ENCODE measurements around the gene ST3GAL4. TPM values are rescaled to one million over a fixed set of nuclear protein-coding genes. Genes with fewer than 3 reads are reported as not detected.

ST3GAL4 gene
- total and polyA plus RNA-seq, 4 donors = 23.6 to 38.3 (median 31.7) TPM

DNA sequence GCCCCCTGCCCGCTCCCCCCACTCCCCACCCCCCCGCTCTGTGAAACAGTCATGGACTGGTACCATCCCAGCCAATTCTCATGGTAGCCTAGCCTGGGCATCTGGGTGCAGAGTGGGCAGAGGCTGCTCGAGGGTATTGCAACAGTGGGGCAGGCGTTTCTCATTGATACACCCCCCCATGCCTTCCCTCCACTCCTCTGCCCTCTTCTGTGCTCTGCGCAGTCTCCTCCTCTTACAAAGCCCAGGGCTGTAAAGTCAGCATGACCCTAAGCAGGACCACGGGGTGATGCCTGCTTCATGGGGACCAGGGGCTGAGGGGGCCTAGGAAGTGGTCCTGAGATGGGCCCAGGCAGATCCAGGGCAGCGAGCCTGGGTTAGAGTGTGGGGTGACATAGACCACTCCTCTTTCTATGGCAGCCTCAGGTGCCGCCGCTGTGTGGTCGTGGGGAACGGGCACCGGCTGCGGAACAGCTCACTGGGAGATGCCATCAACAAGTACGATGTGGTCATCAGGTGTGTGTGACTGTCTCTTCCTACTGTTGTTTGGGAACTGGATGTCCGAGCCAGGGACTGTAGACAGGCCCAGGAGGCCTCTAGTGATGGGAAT lies 52.3 kb downstream of the ST3GAL4 start:
- DNase-seq = no peak

DNA sequence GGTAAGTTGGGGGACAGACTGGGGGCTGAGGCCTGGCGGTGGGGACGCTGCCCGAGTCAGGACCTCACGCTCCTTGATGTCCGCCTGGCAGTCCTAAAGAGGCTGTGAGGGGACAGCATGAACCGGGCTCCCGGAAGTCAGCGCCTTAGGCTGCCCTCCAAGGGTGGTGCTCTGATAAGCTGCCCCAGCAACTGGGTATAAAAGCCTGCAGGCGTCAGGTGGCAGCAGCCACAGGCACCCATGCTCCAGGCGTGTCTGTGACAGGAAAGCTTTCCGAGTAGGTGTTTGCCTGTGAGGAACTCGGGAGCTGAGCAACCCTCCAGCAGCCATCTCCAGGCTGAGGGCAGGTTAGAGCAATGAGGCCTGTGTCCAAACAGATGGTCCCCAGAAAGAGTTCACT lies 53.0 kb downstream of the ST3GAL4 start:
- Histone ChIP-seq H3K4me3 (no peak overlapping the region), H3K9me3 (ENCODE audit: control insufficient read depth in 4 of 4, insufficient read depth in 3 of 4, low read length in 3 of 4) (no peaks in the 10 kb centered on the region), H3K36me3 (ENCODE audit: control insufficient read depth in 4 of 4, insufficient read depth in 4 of 4, low read length in 4 of 4) (peaks cover 0 to 23% (median 20%) of the 10 kb centered on the region in 4 donors), H3K27me3 (ENCODE audit: control insufficient read depth in 3 of 3, insufficient read depth in 3 of 3, low read length in 2 of 3) (no peaks in the 10 kb centered on the region), H3K27ac (ENCODE audit: low read depth in 1 of 2, low read length in 1 of 2) (no peak overlapping the region), H3K9ac (ENCODE audit: insufficient read depth in 1 of 2, low read length in 2 of 2) (no peak overlapping the region), H3K4me1 (ENCODE audit: control insufficient read depth in 5 of 5, insufficient read depth in 5 of 5, low read length in 5 of 5) (peaks cover 0 to 8% (median 5%) of the 10 kb centered on the region in 5 donors)
- TF ChIP-seq, protein P1, sequence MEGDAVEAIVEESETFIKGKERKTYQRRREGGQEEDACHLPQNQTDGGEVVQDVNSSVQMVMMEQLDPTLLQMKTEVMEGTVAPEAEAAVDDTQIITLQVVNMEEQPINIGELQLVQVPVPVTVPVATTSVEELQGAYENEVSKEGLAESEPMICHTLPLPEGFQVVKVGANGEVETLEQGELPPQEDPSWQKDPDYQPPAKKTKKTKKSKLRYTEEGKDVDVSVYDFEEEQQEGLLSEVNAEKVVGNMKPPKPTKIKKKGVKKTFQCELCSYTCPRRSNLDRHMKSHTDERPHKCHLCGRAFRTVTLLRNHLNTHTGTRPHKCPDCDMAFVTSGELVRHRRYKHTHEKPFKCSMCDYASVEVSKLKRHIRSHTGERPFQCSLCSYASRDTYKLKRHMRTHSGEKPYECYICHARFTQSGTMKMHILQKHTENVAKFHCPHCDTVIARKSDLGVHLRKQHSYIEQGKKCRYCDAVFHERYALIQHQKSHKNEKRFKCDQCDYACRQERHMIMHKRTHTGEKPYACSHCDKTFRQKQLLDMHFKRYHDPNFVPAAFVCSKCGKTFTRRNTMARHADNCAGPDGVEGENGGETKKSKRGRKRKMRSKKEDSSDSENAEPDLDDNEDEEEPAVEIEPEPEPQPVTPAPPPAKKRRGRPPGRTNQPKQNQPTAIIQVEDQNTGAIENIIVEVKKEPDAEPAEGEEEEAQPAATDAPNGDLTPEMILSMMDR (IDR thresholded peaks at IDR 0.05; ENCODE audit: control extremely low read depth, extremely low read depth) = no peak
- WGBS, 2 donors = 93 to 95% methylated on average over 12 of the region's 12 CpGs
- no peak for ATAC-seq (ENCODE audit: insufficient read depth, low FRiP score)
- no peak for DNase-seq

More for the DNA sequence above, 52.3 kb downstream of the ST3GAL4 start:
- Histone ChIP-seq H3K9ac (ENCODE audit: insufficient read depth in 1 of 2, low read length in 2 of 2) (no peak overlapping the region), H3K9me3 (ENCODE audit: control insufficient read depth in 4 of 4, insufficient read depth in 3 of 4, low read length in 3 of 4) (no peaks in the 10 kb centered on the region), H3K36me3 (ENCODE audit: control insufficient read depth in 4 of 4, insufficient read depth in 4 of 4, low read length in 4 of 4) (peaks cover 0 to 21% (median 15%) of the 10 kb centered on the region in 4 donors), H3K4me3 (no peak overlapping the region), H3K27ac (ENCODE audit: low read depth in 1 of 2, low read length in 1 of 2) (no peak overlapping the region), H3K27me3 (ENCODE audit: control insufficient read depth in 3 of 3, insufficient read depth in 3 of 3, low read length in 2 of 3) (no peaks in the 10 kb centered on the region), H3K4me1 (ENCODE audit: control insufficient read depth in 5 of 5, insufficient read depth in 5 of 5, low read length in 5 of 5) (peaks cover 0 to 14% (median 5%) of the 10 kb centered on the region in 5 donors)
- TF ChIP-seq, protein P1 (IDR thresholded peaks at IDR 0.05; ENCODE audit: control extremely low read depth, extremely low read depth) = no peak
- WGBS, 2 donors = 91 to 93% methylated on average over 15 of the region's 15 CpGs
- ATAC-seq (ENCODE audit: insufficient read depth, low FRiP score) = no peak

DNA sequence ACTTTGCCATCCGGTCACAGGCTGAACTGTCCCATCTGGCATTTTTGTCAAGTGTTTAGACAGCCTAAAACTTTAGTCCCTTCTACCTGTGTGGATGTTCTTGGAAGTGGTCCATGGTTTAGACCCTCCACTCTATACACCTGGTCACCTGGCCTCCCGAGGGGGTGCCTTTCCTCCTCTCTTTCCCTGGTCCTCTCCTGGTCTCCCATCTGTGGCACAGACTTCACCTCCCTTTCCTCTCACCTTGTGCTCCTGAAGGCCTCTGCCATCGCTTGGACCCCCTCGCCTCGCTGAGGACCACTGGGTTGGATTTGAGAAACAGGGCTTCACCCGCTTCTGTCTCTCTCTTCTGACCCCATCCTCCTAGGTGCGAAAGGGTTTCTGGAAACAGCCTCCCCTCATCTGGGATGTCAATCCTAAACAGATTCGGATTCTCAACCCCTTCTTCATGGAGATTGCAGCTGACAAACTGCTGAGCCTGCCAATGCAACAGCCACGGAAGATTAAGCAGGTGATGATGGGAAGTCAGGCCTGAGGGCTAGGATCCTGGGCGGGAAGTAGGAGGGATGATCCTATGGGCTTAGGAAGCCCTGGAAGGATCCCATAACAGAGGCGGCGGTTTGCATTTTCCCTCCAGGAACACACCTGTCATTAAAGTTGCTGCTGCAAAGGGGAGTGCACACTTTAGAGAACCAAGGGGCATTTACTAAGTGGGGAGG lies 53.6 kb downstream of the ST3GAL4 start:
- Histone ChIP-seq H3K27me3 (ENCODE audit: control insufficient read depth in 3 of 3, insufficient read depth in 3 of 3, low read length in 2 of 3) (no peaks in the 10 kb centered on the region), H3K27ac (ENCODE audit: low read depth in 1 of 2, low read length in 1 of 2) (no peak overlapping the region), H3K4me1 (ENCODE audit: control insufficient read depth in 5 of 5, insufficient read depth in 5 of 5, low read length in 5 of 5) (peaks cover 0 to 9% (median 7%) of the 10 kb centered on the region in 5 donors), H3K4me3 (no peak overlapping the region), H3K9me3 (ENCODE audit: control insufficient read depth in 4 of 4, insufficient read depth in 3 of 4, low read length in 3 of 4) (no peaks in the 10 kb centered on the region), H3K36me3 (ENCODE audit: control insufficient read depth in 4 of 4, insufficient read depth in 4 of 4, low read length in 4 of 4) (peaks cover 0 to 29% (median 23%) of the 10 kb centered on the region in 4 donors), H3K9ac (ENCODE audit: insufficient read depth in 1 of 2, low read length in 2 of 2) (no peak overlapping the region)
- 91 to 94% methylated on average over 12 of the region's 12 CpGs for WGBS, 2 donors
- ATAC-seq (ENCODE audit: insufficient read depth, low FRiP score) (no peak), DNase-seq (no peak)
- TF ChIP-seq, protein P1 (IDR thresholded peaks at IDR 0.05; ENCODE audit: control extremely low read depth, extremely low read depth) = no peak

All from lung (tissue), 12 donors.